ENCODE results near the gene TRIM7. TPM values are rescaled to one million over a fixed set of nuclear protein-coding genes. Genes with fewer than 3 reads are reported as not detected.

The TRIM7 gene
- total RNA-seq, 4 donors from 2014 or later: 3.7 to 12.1 (median 10.6) TPM

DNA sequence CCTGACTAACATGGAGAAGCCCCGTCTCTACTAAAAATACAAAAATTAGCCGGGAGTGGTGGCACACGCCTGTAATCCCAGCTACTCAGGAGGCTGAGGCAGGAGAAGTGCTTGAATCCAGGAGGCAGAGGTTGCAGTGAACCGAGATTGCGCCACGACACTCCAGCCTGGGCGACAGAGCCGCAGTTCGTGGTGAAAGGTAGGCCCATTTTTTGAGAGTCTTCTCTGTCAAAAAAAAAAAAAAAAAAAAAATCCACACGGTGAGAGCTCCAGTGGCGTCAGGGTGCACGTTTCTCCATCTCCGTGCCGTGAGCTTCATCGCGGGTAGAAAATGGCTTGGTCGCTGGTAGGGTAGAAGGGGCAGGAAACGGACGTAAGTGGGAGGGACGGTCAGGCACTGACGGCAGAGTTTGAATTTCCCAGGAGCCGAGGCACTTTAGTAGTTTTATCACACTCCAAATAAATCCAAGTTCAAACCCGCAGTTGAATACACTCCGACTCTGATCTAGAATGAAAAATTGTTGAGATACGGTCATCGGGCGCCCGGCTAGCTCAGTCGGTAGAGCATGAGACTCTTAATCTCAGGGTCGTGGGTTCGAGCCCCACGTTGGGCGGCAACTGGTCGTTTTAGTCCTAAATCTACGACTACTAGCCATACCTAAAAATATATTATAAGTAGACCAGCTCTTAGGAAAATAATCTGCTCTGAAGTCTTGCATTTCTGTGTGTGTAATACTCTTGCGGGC is 2.4 kb upstream of the TRIM7 start:
- TF ChIP-seq, protein P1, sequence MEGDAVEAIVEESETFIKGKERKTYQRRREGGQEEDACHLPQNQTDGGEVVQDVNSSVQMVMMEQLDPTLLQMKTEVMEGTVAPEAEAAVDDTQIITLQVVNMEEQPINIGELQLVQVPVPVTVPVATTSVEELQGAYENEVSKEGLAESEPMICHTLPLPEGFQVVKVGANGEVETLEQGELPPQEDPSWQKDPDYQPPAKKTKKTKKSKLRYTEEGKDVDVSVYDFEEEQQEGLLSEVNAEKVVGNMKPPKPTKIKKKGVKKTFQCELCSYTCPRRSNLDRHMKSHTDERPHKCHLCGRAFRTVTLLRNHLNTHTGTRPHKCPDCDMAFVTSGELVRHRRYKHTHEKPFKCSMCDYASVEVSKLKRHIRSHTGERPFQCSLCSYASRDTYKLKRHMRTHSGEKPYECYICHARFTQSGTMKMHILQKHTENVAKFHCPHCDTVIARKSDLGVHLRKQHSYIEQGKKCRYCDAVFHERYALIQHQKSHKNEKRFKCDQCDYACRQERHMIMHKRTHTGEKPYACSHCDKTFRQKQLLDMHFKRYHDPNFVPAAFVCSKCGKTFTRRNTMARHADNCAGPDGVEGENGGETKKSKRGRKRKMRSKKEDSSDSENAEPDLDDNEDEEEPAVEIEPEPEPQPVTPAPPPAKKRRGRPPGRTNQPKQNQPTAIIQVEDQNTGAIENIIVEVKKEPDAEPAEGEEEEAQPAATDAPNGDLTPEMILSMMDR (IDR thresholded peaks at IDR 0.05): peak in 1 of 5 experiments; percentile 8
- no peak for TF ChIP-seq POLR2A (IDR thresholded peaks at IDR 0.05)
- peak in 1 of 2 donors; percentile 43 for TF ChIP-seq EP300 (IDR thresholded peaks at IDR 0.05)
- H3K27ac ChIP-seq: peak overlapping the region; percentile 83 to 92 (median 90)
- H3K27me3 ChIP-seq: no peaks in the 10 kb centered on the region
- peak; percentile 71 to 87 for DNase-seq (ENCODE audit: low spot score in 2 of 2)
- no peaks in the 10 kb centered on the region for H3K36me3 ChIP-seq
- peaks cover 0 to 37% (median 13%) of the 10 kb centered on the region in 4 donors for H3K4me1 ChIP-seq
- WGBS, 2 donors: 1 to 3% methylated on average over 36 of the region's 36 CpGs
- H3K9me3 ChIP-seq: no peaks in the 10 kb centered on the region
- H3K4me3 ChIP-seq: peak overlapping the region; percentile 59 to 83 (median 68)

DNA sequence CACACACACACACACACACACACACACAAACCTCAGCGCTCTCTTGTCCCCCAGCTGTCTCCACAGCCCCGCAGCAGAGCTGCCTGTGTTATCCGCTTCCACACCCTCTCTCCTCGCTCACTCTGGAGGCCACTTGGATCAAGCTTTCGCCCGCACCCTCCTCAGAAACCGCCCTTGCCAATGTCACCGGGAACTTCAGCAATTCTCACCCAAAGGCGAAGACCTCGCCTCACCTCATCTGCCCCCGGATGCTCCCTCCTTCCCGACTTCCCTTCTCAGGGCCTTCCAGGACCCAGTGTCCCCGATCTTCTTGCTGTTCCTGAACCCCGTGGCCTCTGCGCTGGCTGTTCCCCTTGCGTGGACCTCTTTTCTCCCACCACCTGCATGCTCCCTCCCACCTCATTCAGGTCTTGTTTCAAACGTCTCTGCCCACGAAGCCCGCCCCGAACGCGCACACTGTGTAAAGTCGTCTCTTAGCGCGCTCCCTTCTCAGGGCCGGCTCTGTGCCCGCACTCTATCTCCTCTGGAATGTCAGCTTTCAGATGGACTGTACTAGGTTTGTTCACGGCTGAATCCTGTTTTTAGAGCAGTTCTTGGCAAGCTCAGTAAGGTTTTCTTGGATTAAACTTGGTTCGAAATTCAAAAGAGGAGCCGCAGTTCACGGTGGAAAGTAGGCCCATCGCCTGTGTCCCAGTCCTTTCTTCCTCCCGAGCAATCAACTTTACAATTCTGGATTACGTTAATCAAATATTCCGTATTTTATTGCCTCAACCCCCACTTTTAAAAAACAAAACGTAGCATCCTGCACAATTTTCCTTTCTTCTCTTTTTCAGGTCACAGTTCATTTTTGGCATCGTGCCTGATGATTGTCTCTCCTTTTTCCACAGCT is 1.0 kb upstream of the TRIM7 start:
- H3K4me3 ChIP-seq: peak overlapping the region; percentile 61 to 83 (median 72)
- no peaks in the 10 kb centered on the region for H3K27me3 ChIP-seq
- peaks cover 0 to 37% (median 13%) of the 10 kb centered on the region in 4 donors for H3K4me1 ChIP-seq
- DNase-seq (ENCODE audit: low spot score in 2 of 2): no peak
- H3K27ac ChIP-seq: peak overlapping the region; percentile 22 to 92 (median 88)
- no peaks in the 10 kb centered on the region for H3K9me3 ChIP-seq
- TF ChIP-seq, protein P1 (IDR thresholded peaks at IDR 0.05): no peak
- TF ChIP-seq POLR2A (IDR thresholded peaks at IDR 0.05): no peak
- TF ChIP-seq EP300 (IDR thresholded peaks at IDR 0.05): no peak
- H3K36me3 ChIP-seq: no peaks in the 10 kb centered on the region
- WGBS, 2 donors: 27 to 28% methylated on average over 37 of the region's 37 CpGs

DNA sequence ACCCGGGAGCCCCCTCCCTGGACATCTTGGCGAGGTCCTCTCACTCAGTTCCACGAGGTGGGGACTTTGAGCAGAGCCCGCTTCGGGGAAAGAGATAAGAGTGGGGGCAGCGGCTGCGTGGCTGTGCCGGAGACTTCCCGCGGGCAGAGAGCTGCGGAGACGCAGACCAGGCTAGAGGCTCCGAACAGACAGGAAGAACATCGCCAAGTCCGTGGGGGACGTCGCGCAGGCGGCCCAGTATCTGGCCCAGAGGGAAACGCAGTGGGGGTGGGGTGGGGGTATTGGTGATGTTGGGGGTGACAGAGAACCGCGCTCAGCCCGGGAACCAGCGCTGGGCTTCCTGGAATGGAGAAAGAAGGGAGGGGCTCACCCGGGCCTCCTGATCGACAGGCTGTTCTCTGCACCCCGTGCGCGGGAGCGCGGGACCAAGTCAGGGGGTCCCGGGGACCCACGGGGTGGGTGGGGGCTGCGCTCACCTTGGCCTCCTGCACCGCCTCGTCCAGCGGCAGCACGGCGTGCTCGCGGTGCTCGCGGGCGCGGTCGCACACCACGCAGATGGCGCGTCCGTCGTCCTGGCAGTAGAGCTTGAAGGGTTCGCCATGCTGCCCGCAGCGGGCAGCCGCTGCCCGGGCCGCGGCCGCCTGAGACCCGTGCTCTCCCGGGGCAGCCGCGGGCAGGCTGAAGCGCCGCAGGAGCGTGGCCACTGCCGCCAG is 727 bp downstream of the TRIM7 start:
- Histone ChIP-seq H3K4me3 (peak overlapping the region; percentile 61 to 83 (median 72)), H3K27me3 (no peaks in the 10 kb centered on the region), H3K36me3 (no peaks in the 10 kb centered on the region), H3K27ac (peak overlapping the region; percentile 9 to 92 (median 19)), H3K4me1 (peaks cover 0 to 37% (median 13%) of the 10 kb centered on the region in 4 donors), H3K9me3 (no peaks in the 10 kb centered on the region)
- TF ChIP-seq POLR2A (IDR thresholded peaks at IDR 0.05) (no peak), EP300 (IDR thresholded peaks at IDR 0.05) (no peak)
- TF ChIP-seq, protein P1 (IDR thresholded peaks at IDR 0.05): no peak
- DNase-seq (ENCODE audit: low spot score in 2 of 2): no peak
- WGBS, 2 donors: 1 to 3% methylated on average over 24 to 62 of the region's 67 CpGs

DNA sequence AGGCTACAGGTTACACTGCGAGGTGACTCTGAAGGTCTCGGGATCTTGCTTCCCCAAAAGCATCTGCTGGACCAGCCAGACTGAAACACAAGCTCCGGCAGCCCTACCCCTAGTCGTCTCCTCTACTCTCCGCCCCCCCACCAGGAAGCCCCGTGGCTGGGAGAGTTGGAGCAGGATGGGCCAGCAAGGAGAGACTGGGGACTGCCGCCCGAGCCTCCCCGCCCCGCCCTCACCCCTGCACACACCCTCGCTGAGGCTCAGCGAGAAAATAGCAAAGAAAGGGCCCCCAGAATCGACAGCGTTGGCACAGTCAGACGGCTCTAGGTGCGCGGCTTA is 1.3 kb downstream of the TRIM7 start:
- no peaks in the 10 kb centered on the region for H3K27me3 ChIP-seq
- H3K9me3 ChIP-seq: no peaks in the 10 kb centered on the region
- no peaks in the 10 kb centered on the region for H3K36me3 ChIP-seq
- H3K27ac ChIP-seq: peak overlapping the region in 3 of 4 donors; percentile 10 to 92 (median 15)
- H3K4me3 ChIP-seq: peak overlapping the region; percentile 61 to 83 (median 72)
- WGBS, 2 donors: 11 to 14% methylated on average over 11 to 17 of the region's 17 CpGs
- peaks cover 0 to 37% (median 13%) of the 10 kb centered on the region in 4 donors for H3K4me1 ChIP-seq
- TF ChIP-seq, protein P1 (IDR thresholded peaks at IDR 0.05): no peak
- TF ChIP-seq POLR2A (IDR thresholded peaks at IDR 0.05) (no peak), EP300 (IDR thresholded peaks at IDR 0.05) (no peak)
- no peak for DNase-seq (ENCODE audit: low spot score in 2 of 2)
